Sigmoid colon (tissue), 7 donors: Measurements from ENCODE around the gene C2orf80. TPM values are rescaled to one million over a fixed set of nuclear protein-coding genes. Genes with fewer than 3 reads are reported as not detected.

ENCODE experiments used
- DNase-seq: peaks from one replicate; pipeline ENCODE4 v3.0.0-alpha.2; 2019
- H3K27ac ChIP-seq, 4 donors: fragments of 200-600 bp; sonication (generic); one replicate each; pipeline ENCODE4 v1.5.1; 2016 to 2019; ENCODE audit warnings: mild to moderate bottlenecking in 1 of 4
- H3K27me3 ChIP-seq, 3 donors: fragments of 200-600 bp; sonication (generic); one replicate each; pipeline ENCODE4 v1.5.1; 2019; ENCODE audit warnings: mild to moderate bottlenecking in 1 of 3
- H3K36me3 ChIP-seq, 4 donors: fragments of 200-600 bp; sonication (generic); one replicate each; pipeline ENCODE4 v1.5.1; 2016 to 2019
- H3K4me1 ChIP-seq, 4 donors: fragments of 200-600 bp; sonication (generic); one replicate each; pipeline ENCODE4 v1.5.1; 2017 to 2019
- H3K4me3 ChIP-seq, 4 donors: fragments of 200-600 bp; sonication (generic); one replicate each; pipeline ENCODE4 v1.5.1; 2017 to 2019; ENCODE audit warnings: mild to moderate bottlenecking in 2 of 4, moderate library complexity in 1 of 4
- H3K9me3 ChIP-seq, 4 donors: fragments of 200-600 bp in 3 of 4; sonication (generic) in 3 of 4; one replicate each; pipeline versions ENCODE4 v1.5.1 to v1.6.1; 2013 to 2019
- CTCF ChIP-seq, 4 experiments: fragments of 450-650 bp in 3 of 4; fragments of 200-600 bp in 1 of 4; IDR thresholded peaks; one replicate each; pipeline ENCODE4 v1.5.1; 2016 to 2019; ENCODE audit warnings: antibody characterized with exemption in 4 of 4, mild to moderate bottlenecking in 3 of 4, moderate library complexity in 2 of 4
- EP300 ChIP-seq, 4 donors: sonication (generic); formaldehyde crosslinking; IDR thresholded peaks; one replicate each; pipeline ENCODE4 v1.6.1; 2017; ENCODE audit warnings: antibody characterized with exemption in 4 of 4
- POLR2A ChIP-seq, 2 donors: fragments of 450-650 bp; IDR thresholded peaks; one replicate each; pipeline ENCODE4 v1.6.1; 2016; ENCODE audit warnings: antibody characterized with exemption in 2 of 2, mild to moderate bottlenecking in 2 of 2, moderate library complexity in 2 of 2
- POLR2AphosphoS5 ChIP-seq, 4 donors: sonication (generic); formaldehyde crosslinking; IDR thresholded peaks; one replicate each; pipeline ENCODE4 v1.6.1; 2017; ENCODE audit warnings: antibody characterized with exemption in 4 of 4
- WGBS, 2 donors: extraction: QIAGEN DNeasy Blood & Tissue Kit; methylation state at CpG; one replicate each; pipeline ENCODE4 v1.1.7; 2013; 5-methylcytosine and 5-hydroxymethylcytosine counted together
- intact Hi-C: fragments of 100-400 bp; cut with DNase I; formaldehyde crosslinking; loops from one replicate; pipeline ENCODE4 v1.15.1; 2023
- polyA plus RNA-seq, 3 donors: library from polyadenylated mRNA; stranded (reverse); fragments of 200-250 nt; gene quantifications; one replicate each; pipeline ENCODE4 v1.2.3, GENCODE V29; 2013
- total RNA-seq, 4 donors: library from RNA; depleted of rRNA; stranded (reverse); fragments of >200 nt; gene quantifications; one replicate each; pipeline ENCODE4 v1.1.0, GENCODE V29; 2016
- donor health status: healthy with polysubstance abuse.
- donor health status: Bipolar disorder and iron deficiency.
- donor health status: healthy.

C2orf80 gene
- total and polyA plus RNA-seq, 7 donors: not detected

GRCh38 chr2:208134928-208135586 lies 54.8 kb downstream of the C2orf80 start:
- no peak for DNase-seq
- Histone ChIP-seq H3K27ac (no peak overlapping the region), H3K36me3 (no peaks in the 10 kb centered on the region), H3K27me3 (no peaks in the 10 kb centered on the region), H3K9me3 (no peaks in the 10 kb centered on the region), H3K4me1 (no peaks in the 10 kb centered on the region), H3K4me3 (no peak overlapping the region)
- 36 to 49% methylated on average over 8 of the region's 8 CpGs for WGBS, 2 donors
- TF ChIP-seq EP300 (IDR thresholded peaks at IDR 0.05) (no peak), POLR2AphosphoS5 (IDR thresholded peaks at IDR 0.05) (no peak), CTCF (IDR thresholded peaks at IDR 0.05) (no peak), POLR2A (IDR thresholded peaks at IDR 0.05) (no peak)
- intact Hi-C loops: no loop called here

GRCh38 chr2:208130712-208131110 lies 59.1 kb downstream of the C2orf80 start:
- Histone ChIP-seq H3K36me3 (no peaks in the 10 kb centered on the region), H3K4me3 (no peak overlapping the region), H3K27me3 (no peaks in the 10 kb centered on the region), H3K9me3 (no peaks in the 10 kb centered on the region), H3K4me1 (no peaks in the 10 kb centered on the region), H3K27ac (no peak overlapping the region)
- intact Hi-C loops: no loop called here
- DNase-seq: no peak
- TF ChIP-seq CTCF (IDR thresholded peaks at IDR 0.05) (no peak), EP300 (IDR thresholded peaks at IDR 0.05) (no peak), POLR2A (IDR thresholded peaks at IDR 0.05) (no peak), POLR2AphosphoS5 (IDR thresholded peaks at IDR 0.05) (no peak)
- 51 to 74% methylated on average over 6 of the region's 6 CpGs for WGBS, 2 donors

- H3K36me3 ChIP-seq: no peaks in the 10 kb centered on the region
- TF ChIP-seq POLR2A (IDR thresholded peaks at IDR 0.05) (no peak), POLR2AphosphoS5 (IDR thresholded peaks at IDR 0.05) (no peak), CTCF (IDR thresholded peaks at IDR 0.05) (no peak), EP300 (IDR thresholded peaks at IDR 0.05) (no peak)
- H3K27me3 ChIP-seq: peaks cover 0 to 4% (median 0%) of the 10 kb centered on the region in 3 donors
- intact Hi-C loops: no loop called here
- no peak within 1 kb of the TSS for H3K27ac ChIP-seq
- DNase-seq: no peak
- no peak within 1 kb of the TSS for H3K4me3 ChIP-seq
- H3K4me1 ChIP-seq: no peaks in the 10 kb centered on the region
- no peaks in the 10 kb centered on the region for H3K9me3 ChIP-seq
- 41 to 72% methylated on average over 19 of the region's 19 CpGs for WGBS, 2 donors
Measured at GRCh38 chr2:208129744-208130711, 59.8 kb downstream of the C2orf80 start, which contains the start of gene CRYGC. CRYGC (minus strand) TSS chr2:208129828; CDS start chr2:208129792, 36 bp downstream.

GRCh38 chr2:208128136-208128535 lies 61.7 kb downstream of the C2orf80 start:
- H3K27ac ChIP-seq: no peak overlapping the region
- H3K4me3 ChIP-seq: no peak overlapping the region
- WGBS, 2 donors: 95 to 97% methylated on average over 12 of the region's 12 CpGs

More at GRCh38 chr2:208128136-208128535, 61.7 kb downstream of the C2orf80 start:
- intact Hi-C loops: no loop called here
- DNase-seq: no peak
- peaks cover 0 to 22% (median 11%) of the 10 kb centered on the region in 3 donors for H3K27me3 ChIP-seq
- no peak for TF ChIP-seq POLR2AphosphoS5 (IDR thresholded peaks at IDR 0.05)
- TF ChIP-seq EP300 (IDR thresholded peaks at IDR 0.05): no peak
- TF ChIP-seq POLR2A (IDR thresholded peaks at IDR 0.05): no peak
- no peak for TF ChIP-seq CTCF (IDR thresholded peaks at IDR 0.05)
- no peaks in the 10 kb centered on the region for H3K36me3 ChIP-seq
- peaks cover 0 to 6% (median 3%) of the 10 kb centered on the region in 4 donors for H3K4me1 ChIP-seq
- no peaks in the 10 kb centered on the region for H3K9me3 ChIP-seq
